ENCODE results near the gene IQGAP3.

DNA sequence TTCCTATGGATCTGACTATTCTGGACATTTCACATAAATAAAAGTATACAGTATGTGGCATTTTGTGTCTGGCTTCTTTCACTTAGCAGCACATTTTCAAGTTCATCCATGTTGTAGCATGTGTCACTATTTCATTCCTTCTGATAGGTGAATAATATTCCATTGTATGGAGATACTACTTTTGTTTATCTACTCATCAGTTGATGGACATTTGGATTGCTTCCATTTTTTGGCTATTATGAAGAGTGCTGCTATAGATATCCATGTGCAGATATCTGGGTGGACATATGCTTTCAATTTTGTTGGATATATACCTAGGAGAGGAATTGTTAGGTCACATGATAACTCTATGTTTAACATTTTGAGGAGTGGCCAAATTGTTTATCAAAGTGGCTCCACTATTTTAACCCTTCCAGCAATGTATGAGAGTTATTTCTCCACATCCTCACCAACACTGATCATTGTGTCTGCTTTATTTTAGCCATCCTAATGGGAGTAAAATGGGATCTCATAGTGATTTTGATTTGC is 49.9 kb downstream of the IQGAP3 start:
- TF ChIP-seq, protein P1, sequence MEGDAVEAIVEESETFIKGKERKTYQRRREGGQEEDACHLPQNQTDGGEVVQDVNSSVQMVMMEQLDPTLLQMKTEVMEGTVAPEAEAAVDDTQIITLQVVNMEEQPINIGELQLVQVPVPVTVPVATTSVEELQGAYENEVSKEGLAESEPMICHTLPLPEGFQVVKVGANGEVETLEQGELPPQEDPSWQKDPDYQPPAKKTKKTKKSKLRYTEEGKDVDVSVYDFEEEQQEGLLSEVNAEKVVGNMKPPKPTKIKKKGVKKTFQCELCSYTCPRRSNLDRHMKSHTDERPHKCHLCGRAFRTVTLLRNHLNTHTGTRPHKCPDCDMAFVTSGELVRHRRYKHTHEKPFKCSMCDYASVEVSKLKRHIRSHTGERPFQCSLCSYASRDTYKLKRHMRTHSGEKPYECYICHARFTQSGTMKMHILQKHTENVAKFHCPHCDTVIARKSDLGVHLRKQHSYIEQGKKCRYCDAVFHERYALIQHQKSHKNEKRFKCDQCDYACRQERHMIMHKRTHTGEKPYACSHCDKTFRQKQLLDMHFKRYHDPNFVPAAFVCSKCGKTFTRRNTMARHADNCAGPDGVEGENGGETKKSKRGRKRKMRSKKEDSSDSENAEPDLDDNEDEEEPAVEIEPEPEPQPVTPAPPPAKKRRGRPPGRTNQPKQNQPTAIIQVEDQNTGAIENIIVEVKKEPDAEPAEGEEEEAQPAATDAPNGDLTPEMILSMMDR (IDR thresholded peaks at IDR 0.05), result no peak
- TF ChIP-seq EP300 (IDR thresholded peaks at IDR 0.05), result no peak
